Choroid plexus epithelial cell (primary cell): ENCODE measurements around the gene LCE1D.

ENCODE experiments used
- DNase-seq: peaks from one replicate; pipeline ENCODE4 v3.0.0-alpha.2; 2010; ENCODE audit warnings: low read depth
- H3K4me3 ChIP-seq: 2 replicates; pipeline ENCODE4 v1.5.1; 2011; ENCODE audit warnings: low read depth, mild to moderate bottlenecking, control low read depth, low read length, moderate library complexity
- CTCF ChIP-seq: conservative IDR thresholded peaks from 2 replicates; pipeline ENCODE4 v1.5.1; 2011; ENCODE audit warnings: low read depth, mild to moderate bottlenecking, control low read depth, inconsistent platforms, low read length, moderate library complexity

The LCE1D gene

GRCh38 chr1:152811050-152811449, 14.5 kb downstream of the LCE1D start:
- TF ChIP-seq CTCF: no peak
- no peak overlapping the region for H3K4me3 ChIP-seq
- no peak for DNase-seq

- no peak within 1 kb of the TSS for H3K4me3 ChIP-seq
- DNase-seq: no peak
- no peak for TF ChIP-seq CTCF
Measured at GRCh38 chr1:152811671-152812070, 15.2 kb downstream of the LCE1D start, which contains the start of gene LCE1B. TSS of gene LCE1B (plus strand) at chr1:152811971. CDS start at chr1:152812447, 476 bp downstream.

- no peak for TF ChIP-seq CTCF
- no peak for DNase-seq
- no peak overlapping the region for H3K4me3 ChIP-seq
Measured at GRCh38 chr1:152817309-152817708, 20.8 kb downstream of the LCE1D start.

DNA sequence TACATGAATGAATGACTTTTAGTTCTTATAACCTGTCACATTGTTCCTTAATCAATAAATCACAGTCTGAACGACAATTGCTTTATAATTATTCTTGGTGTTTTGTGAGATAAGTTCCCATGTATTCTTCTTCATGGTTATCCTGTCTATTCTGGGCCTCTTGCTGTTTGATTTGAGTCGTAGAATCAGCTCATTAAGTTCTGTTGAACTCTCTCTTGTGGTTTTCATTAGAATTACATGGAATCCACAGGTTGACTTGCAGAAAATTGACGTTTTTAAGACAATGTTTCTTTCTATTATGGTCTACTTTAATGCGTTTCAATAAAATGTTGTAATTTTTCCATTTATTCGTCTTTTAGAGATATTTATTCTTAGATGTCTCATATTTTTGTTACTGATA, 26.8 kb downstream of the LCE1D start:
- H3K4me3 ChIP-seq: no peak overlapping the region
- DNase-seq: no peak
- no peak for TF ChIP-seq CTCF

DNA sequence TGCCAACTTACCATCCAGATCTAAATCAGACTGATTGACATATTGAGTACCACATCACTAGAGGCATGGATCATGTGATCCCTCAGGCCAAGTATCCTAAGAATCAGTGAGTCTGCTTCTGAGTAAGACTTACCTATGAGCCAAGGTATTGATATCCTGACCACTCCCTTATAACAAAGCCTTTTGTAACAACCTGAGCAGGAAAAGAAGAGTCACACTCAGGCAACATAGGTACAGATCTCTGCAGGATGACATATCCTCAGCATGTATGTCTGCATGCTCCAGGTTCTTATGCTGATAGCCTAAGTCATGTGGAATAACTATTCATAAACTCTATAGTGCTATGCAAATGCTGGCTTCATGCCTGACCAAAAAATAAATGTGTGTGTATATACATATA, 28.4 kb downstream of the LCE1D start:
- no peak overlapping the region for H3K4me3 ChIP-seq
- TF ChIP-seq CTCF: no peak
- no peak for DNase-seq

GRCh38 chr1:152827173-152827572, 30.7 kb downstream of the LCE1D start, which contains the start of gene LCE1A:
TSS of gene LCE1A (plus strand) at chr1:152827473. CDS start at chr1:152827473, 0 bp downstream.
- no peak within 1 kb of the TSS for H3K4me3 ChIP-seq
- no peak for TF ChIP-seq CTCF
- DNase-seq: no peak

DNA sequence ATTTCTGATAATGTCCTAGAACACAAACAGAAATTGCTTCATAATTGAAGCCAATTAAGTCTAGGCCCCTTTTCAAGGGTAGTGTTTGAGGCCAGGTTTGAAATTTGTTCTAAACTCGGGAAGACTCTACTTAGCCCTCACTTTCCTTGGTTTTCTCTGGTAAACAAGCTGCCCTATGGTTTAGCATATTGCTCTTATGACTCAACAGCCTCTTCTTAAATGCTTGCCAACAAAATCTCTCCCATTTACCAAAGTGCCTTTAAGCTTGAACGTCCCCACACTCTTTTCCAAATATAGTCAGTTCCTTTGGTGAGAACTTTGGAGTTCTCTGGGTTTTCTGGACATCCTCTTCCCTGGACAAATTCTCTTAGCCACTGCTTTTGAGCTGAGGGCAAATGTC, 40.3 kb downstream of the LCE1D start:
- TF ChIP-seq CTCF: no peak
- DNase-seq: no peak
- H3K4me3 ChIP-seq: no peak overlapping the region
